ENCODE data around the gene TIMELESS. TPM values are rescaled to one million over a fixed set of nuclear protein-coding genes. Genes with fewer than 3 reads are reported as not detected.

TIMELESS gene
- total and polyA plus RNA-seq, 9 of the 15 experiments (the other 6 are each of a cell fraction or from before 2014, with no cell fraction given) = 11.9 to 59.2 (median 35.8) TPM

GRCh38 chr12:56461235-56462159, 12.3 kb upstream of the TIMELESS start:
- H4K20me1 ChIP-seq (replicated peaks; ENCODE audit: control insufficient read depth, insufficient read depth, low read length) = no peaks in the 10 kb centered on the region
- H3K27me3 ChIP-seq (ENCODE audit: control insufficient read depth in 2 of 2, insufficient read depth in 2 of 2, low read length in 2 of 2) = no peaks in the 10 kb centered on the region
- no peaks in the 10 kb centered on the region for H3K9me3 ChIP-seq (replicated peaks; ENCODE audit: control insufficient read depth, insufficient read depth, low read depth, low read length)
- intact Hi-C loops (cut with micrococcal nuclease) = no loop called here
- peak; percentile 52 for ATAC-seq
- no peaks in the 10 kb centered on the region for H3K79me2 ChIP-seq (ENCODE audit: control insufficient read depth, insufficient read depth, low read length)
- no peak overlapping the region for H3K4me2 ChIP-seq (ENCODE audit: insufficient read depth, low read length)
- FAIRE-seq = peak; percentile 6
- CTCF ChIA-PET (ENCODE audit: low intra/inter-chr PET ratio) = interaction anchor here (0.6 kb wide), 1 partner anchor 86 kb away, joined by 4 read pairs; no protein-coding TSS in a partner anchor
- no peak overlapping the region for H3K9ac ChIP-seq (ENCODE audit: insufficient read depth in 1 of 2, low read depth in 2 of 2, low read length in 2 of 2)
- BruUV-seq (replicated peaks) = no TSS peak
- POLR2A ChIA-PET = interaction anchor here (0.6 to 1.7 kb wide), 7 partner anchors 8 to 337 kb away, joined by 3 to 9 read pairs (median 4); partner anchors contain the start of genes PAN2, RNF41 and TIMELESS
- H2AFZ ChIP-seq (ENCODE audit: low read depth, low read length) = peak overlapping the region; percentile 51
- no peak for DNase-seq (ENCODE audit: extremely low read depth in 1 of 4, low spot score in 3 of 4)
- whole genome bisulfite sequencing (ENCODE audit: insufficient coverage, low coverage, missing lambda C conversion rate) = 68% methylated on average over 11 of the region's 11 CpGs
- no peak overlapping the region for H3K4me3 ChIP-seq
- in situ Hi-C loops (cut with MboI) = loop anchor here (10.0 kb wide), 1 partner anchor 337 kb away; the partner anchor contains the start of gene ESYT1
- peak overlapping the region; percentile 40; the same call in 2 of the 3 replicates for H3K27ac ChIP-seq (ENCODE audit: extremely low read depth, low read depth, low read length)
- peaks cover 10 to 11% of the 10 kb centered on the region in 2 experiments; a peak in 4 of 5 replicates for H3K4me1 ChIP-seq (replicated peaks in 1 of 2; ENCODE audit: control insufficient read depth in 2 of 2, insufficient read depth in 2 of 2, low read length in 2 of 2)
- no peaks in the 10 kb centered on the region for H3K9me1 ChIP-seq (ENCODE audit: control insufficient read depth, insufficient read depth, low read length)
- H3K36me3 ChIP-seq (ENCODE audit: control insufficient read depth, insufficient read depth, low read length) = no peaks in the 10 kb centered on the region
- TF ChIP-seq POLR2AphosphoS5 (IDR thresholded peaks at IDR 0.05; ENCODE audit: control insufficient read depth, insufficient read depth, low read depth, low read length) (no peak), MAFG (tag; conservative IDR thresholded peaks at IDR 0.05) (peak; percentile 37), EP300 (IDR thresholded peaks at IDR 0.05; ENCODE audit: low read length) (no peak), TGIF2 (CRISPR knock-in tag; IDR thresholded peaks at IDR 0.05) (no peak), ELF1 (tag; IDR thresholded peaks at IDR 0.05) (no peak), BMI1 (IDR thresholded peaks at IDR 0.05; ENCODE audit: low read length) (no peak), ZBTB49 (CRISPR knock-in tag; IDR thresholded peaks at IDR 0.05; ENCODE audit: borderline replicate concordance) (no peak), SNAPC5 (CRISPR knock-in tag; IDR thresholded peaks at IDR 0.05) (no peak), SNRNP70 (optimal IDR thresholded peaks at IDR 0.05; ENCODE audit: low read depth, low read length) (no peak), HMBOX1 (IDR thresholded peaks at IDR 0.05) (peak; percentile 15; the same call in 1 of the 2 replicates), NONO (IDR thresholded peaks at IDR 0.05; ENCODE audit: low read depth in 2 of 2, low read length in 1 of 2) (no peak), CREB3 (tag; conservative IDR thresholded peaks at IDR 0.05; ENCODE audit: low read depth) (no peak), NFATC3 (IDR thresholded peaks at IDR 0.05) (no peak), GMEB1 (CRISPR knock-in tag; IDR thresholded peaks at IDR 0.05) (no peak)
